Subcutaneous adipose tissue (tissue), 4 donors: ENCODE data around the gene KCNK18. TPM values are rescaled to one million over a fixed set of nuclear protein-coding genes. Genes with fewer than 3 reads are reported as not detected.

Experiments
- total RNA-seq, 4 donors: library from RNA; depleted of rRNA; stranded (reverse); fragments of >200 nt; gene quantifications; one replicate each; pipeline ENCODE4 v1.1.0, GENCODE V29; 2016
- TF ChIP-seq, protein P1 (sequence below): fragments of 450-650 bp; IDR thresholded peaks from one replicate; pipeline ENCODE4 v1.5.1; 2016; ENCODE audit warnings: low read depth, mild to moderate bottlenecking, control low read depth, antibody characterized with exemption, moderate library complexity

Gene KCNK18
- not detected for total RNA-seq

GRCh38 chr10:117197189-117197588 is at the start of gene KCNK18:
Gene KCNK18 (plus strand): TSS chr10:117197489. CDS start chr10:117197489, 0 bp downstream.
- TF ChIP-seq, protein P1, sequence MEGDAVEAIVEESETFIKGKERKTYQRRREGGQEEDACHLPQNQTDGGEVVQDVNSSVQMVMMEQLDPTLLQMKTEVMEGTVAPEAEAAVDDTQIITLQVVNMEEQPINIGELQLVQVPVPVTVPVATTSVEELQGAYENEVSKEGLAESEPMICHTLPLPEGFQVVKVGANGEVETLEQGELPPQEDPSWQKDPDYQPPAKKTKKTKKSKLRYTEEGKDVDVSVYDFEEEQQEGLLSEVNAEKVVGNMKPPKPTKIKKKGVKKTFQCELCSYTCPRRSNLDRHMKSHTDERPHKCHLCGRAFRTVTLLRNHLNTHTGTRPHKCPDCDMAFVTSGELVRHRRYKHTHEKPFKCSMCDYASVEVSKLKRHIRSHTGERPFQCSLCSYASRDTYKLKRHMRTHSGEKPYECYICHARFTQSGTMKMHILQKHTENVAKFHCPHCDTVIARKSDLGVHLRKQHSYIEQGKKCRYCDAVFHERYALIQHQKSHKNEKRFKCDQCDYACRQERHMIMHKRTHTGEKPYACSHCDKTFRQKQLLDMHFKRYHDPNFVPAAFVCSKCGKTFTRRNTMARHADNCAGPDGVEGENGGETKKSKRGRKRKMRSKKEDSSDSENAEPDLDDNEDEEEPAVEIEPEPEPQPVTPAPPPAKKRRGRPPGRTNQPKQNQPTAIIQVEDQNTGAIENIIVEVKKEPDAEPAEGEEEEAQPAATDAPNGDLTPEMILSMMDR = no peak

DNA sequence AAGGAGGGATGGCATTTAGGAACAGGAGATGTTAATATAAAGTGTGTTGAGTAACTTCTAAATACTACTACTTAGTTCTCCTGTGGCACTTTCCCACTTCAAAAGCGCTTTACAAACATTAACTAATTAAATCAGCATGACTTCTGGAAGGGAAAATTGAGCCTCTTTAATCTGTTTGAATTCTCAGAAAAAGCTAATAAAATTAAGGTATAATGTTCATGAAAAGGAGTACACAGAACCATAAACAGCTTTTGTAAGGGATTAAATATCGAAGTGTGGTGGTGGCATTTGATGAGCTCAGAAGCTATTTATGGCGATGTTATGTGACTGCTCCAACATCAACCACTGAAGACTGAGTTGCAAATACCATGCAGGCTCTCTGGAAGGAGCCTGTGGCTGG is 49.0 kb upstream of the KCNK18 start:
- TF ChIP-seq, protein P1 = no peak

DNA sequence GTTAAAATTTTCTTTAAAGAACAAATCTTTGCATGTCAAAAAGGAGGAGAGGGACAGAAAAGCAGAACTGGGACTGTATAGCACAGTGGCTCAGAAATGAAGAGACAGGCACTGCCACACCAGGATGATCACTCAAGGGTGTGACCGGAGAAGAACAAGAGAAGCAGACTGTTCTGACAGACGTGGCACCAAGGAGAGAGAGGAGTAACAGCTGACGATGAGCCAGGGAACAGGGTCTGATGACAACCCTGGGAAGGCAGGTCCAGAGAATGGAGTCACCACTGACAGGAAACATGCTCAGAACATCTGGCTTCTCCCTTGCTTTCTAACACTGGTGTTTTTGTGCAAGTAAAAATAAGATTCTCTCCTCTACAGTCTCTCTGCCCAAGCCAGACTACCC is 44.6 kb upstream of the KCNK18 start:
- TF ChIP-seq, protein P1 = no peak

GRCh38 chr10:117158297-117158696 is 39.0 kb upstream of the KCNK18 start:
- TF ChIP-seq, protein P1 = no peak

DNA sequence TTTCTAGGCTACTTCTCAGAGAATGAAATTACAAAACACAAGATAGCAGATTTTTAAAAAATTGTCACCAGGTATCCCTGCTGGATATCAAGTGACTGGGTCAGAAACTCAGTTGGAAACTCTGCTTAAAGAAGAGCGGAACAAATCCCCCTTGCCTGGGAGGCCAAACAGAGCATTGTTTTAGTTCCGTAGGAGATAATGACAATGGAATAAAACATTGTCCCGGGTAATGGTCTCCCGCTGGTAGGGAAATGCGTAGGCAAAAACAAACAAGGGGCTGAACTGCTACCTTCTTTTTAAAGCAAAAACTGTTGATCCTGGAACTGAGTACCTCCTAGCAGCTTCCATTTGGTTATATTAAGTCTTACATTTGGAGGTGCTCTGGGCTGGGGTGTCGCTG is 37.9 kb upstream of the KCNK18 start:
- TF ChIP-seq, protein P1 = no peak

GRCh38 chr10:117160567-117160966 is 36.7 kb upstream of the KCNK18 start:
- TF ChIP-seq, protein P1 = no peak

DNA sequence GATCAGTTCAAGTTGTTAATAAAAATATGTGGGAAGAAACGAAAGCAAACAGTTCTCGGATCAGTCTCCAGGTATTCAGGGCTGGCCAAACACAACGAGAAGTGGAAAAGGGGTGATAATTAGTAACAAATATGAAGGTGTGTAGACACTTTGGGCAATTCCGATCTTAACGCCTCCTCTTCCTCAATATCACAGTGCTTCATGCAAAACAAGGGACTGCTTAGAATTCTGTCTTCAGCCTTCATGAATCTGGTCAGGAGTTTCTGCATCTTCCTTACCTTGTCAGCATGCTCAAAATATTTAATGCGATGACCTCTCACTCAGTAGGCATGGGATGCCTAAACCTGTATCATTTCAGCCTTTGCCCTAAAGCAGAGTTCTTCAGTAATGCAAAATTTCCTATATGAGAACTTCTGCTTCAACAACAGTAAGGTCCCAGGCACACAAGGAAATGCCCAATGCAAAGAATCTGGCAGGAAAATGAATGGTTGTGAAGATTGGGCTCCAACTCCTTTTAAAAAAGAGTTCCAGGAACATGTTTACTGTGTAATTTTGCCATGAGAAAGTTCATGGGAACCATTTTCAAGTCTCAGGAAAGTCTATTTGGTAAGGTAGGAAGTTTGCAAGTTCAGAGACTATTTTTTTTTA is 35.8 kb upstream of the KCNK18 start:
- TF ChIP-seq, protein P1 = no peak
